Uterus (tissue), 4 donors: Measurements from ENCODE around the gene MRPS16. TPM values are rescaled to one million over a fixed set of nuclear protein-coding genes. Genes with fewer than 3 reads are reported as not detected.
"Not testable (repeated sequence)": the region's sequence is repeated elsewhere in the genome, so short reads cannot be mapped to it uniquely, and the experiment has no call there.

Experiments used
- DNase-seq, 2 donors: peaks; one replicate each; pipeline ENCODE4 v3.0.0-alpha.2; 2019 to 2020
- H3K27ac ChIP-seq, 2 donors: fragments of 200-600 bp; sonication (generic); 1 replicate in 1 of 2; 2 replicates in 1 of 2; pipeline ENCODE4 v1.5.1; 2016 to 2018
- H3K27me3 ChIP-seq, 2 donors: fragments of 200-600 bp; sonication (generic); one replicate each; pipeline ENCODE4 v1.5.1; 2018 to 2019; ENCODE audit warnings: control low read depth in 1 of 2
- H3K36me3 ChIP-seq, 2 donors: fragments of 200-600 bp; sonication (generic); one replicate each; pipeline ENCODE4 v1.5.1; 2019; ENCODE audit warnings: control low read depth in 1 of 2
- H3K4me1 ChIP-seq, 2 donors: fragments of 200-600 bp; sonication (generic); one replicate each; pipeline ENCODE4 v1.5.1; 2018 to 2019; ENCODE audit warnings: control low read depth in 1 of 2
- H3K4me3 ChIP-seq, 2 donors: fragments of 200-600 bp; sonication (generic); 1 replicate in 1 of 2; 2 replicates in 1 of 2; pipeline ENCODE4 v1.5.1; 2018 to 2019; ENCODE audit warnings: mild to moderate bottlenecking in 1 of 2
- H3K9me3 ChIP-seq, 2 donors: fragments of 200-600 bp; sonication (generic); one replicate each; pipeline ENCODE4 v1.5.1; 2019; ENCODE audit warnings: control low read depth in 1 of 2
- CTCF ChIP-seq, 4 experiments: fragments of 200-600 bp in 2 of 4; fragments of 450-650 bp in 2 of 4; sonication (generic) in 2 of 4; IDR thresholded peaks; one replicate each; pipeline ENCODE4 v1.5.1; 2016 to 2019; ENCODE audit warnings: antibody characterized with exemption in 4 of 4, mild to moderate bottlenecking in 2 of 4, moderate library complexity in 1 of 4
- POLR2A ChIP-seq, 2 donors: fragments of 450-650 bp; IDR thresholded peaks; one replicate each; pipeline ENCODE4 v1.6.1; 2016; ENCODE audit warnings: antibody characterized with exemption in 2 of 2, mild to moderate bottlenecking in 1 of 2, moderate library complexity in 1 of 2
- intact Hi-C: fragments of 100-400 bp; cut with DNase I; formaldehyde crosslinking; loops from one replicate; pipeline ENCODE4 v1.15.1; 2023; ENCODE audit warnings: low total_unique reads
- total RNA-seq, 4 donors: library from RNA; depleted of rRNA in 3 of 4; stranded (reverse); fragments of >200 nt in 3 of 4; gene quantifications; one replicate each; pipeline versions ENCODE4 v1.1.0 to v1.2.4, GENCODE V29; 2014 to 2023
- donor health status: DM: yes; HTN: yes; CAD: no.

MRPS16 gene
- total RNA-seq, 4 donors from 2014 or later, result 6.8 to 67.7 (median 54.0) TPM

- Histone ChIP-seq H3K4me3 (no peak overlapping the region), H3K27ac (no peak overlapping the region), H3K36me3 (no peaks in the 10 kb centered on the region), H3K4me1 (no peaks in the 10 kb centered on the region), H3K27me3 (no peaks in the 10 kb centered on the region), H3K9me3 (no peaks in the 10 kb centered on the region)
- DNase-seq, result no peak
- TF ChIP-seq CTCF (IDR thresholded peaks at IDR 0.05), result no peak
- no peak for TF ChIP-seq POLR2A (IDR thresholded peaks at IDR 0.05)
- intact Hi-C loops, result no loop called here
These were observed 9.0 kb upstream of the MRPS16 start for GRCh38 chr10:73261362-73261995.

GRCh38 chr10:73258612-73259011 lies 6.2 kb upstream of the MRPS16 start:
- H3K9me3 ChIP-seq, H3K27ac ChIP-seq, intact Hi-C loops: not testable (repeated sequence)

GRCh38 chr10:73253225-73253555 lies 746 bp upstream of the MRPS16 start:
- DNase-seq, result no peak
- TF ChIP-seq CTCF (IDR thresholded peaks at IDR 0.05), result no peak
- Histone ChIP-seq H3K9me3 (no peaks in the 10 kb centered on the region), H3K4me1 (no peaks in the 10 kb centered on the region), H3K36me3 (no peaks in the 10 kb centered on the region), H3K27me3 (no peaks in the 10 kb centered on the region), H3K27ac (peak overlapping the region; percentile 77 to 94), H3K4me3 (peak overlapping the region; percentile 85 to 93)
- intact Hi-C loops, result no loop called here

More at GRCh38 chr10:73258612-73259011, 6.2 kb upstream of the MRPS16 start:
- H3K27me3 ChIP-seq, H3K36me3 ChIP-seq, H3K4me3 ChIP-seq, DNase-seq, H3K4me1 ChIP-seq: not testable (repeated sequence)

- H3K9me3 ChIP-seq, result no peaks in the 10 kb centered on the region
- peak overlapping the region; percentile 85 to 93 for H3K4me3 ChIP-seq
- no peak for DNase-seq
- H3K27me3 ChIP-seq, result no peaks in the 10 kb centered on the region
- TF ChIP-seq CTCF (IDR thresholded peaks at IDR 0.05), result no peak
- TF ChIP-seq POLR2A (IDR thresholded peaks at IDR 0.05), result no peak
- intact Hi-C loops, result no loop called here
- H3K4me1 ChIP-seq, result no peaks in the 10 kb centered on the region
- peak overlapping the region; percentile 77 to 94 for H3K27ac ChIP-seq
- H3K36me3 ChIP-seq, result no peaks in the 10 kb centered on the region
These were observed 580 bp downstream of the MRPS16 start for GRCh38 chr10:73251683-73252444.

- peak overlapping the region in 1 of 2 donors; percentile 75 for H3K27ac ChIP-seq
- H3K27me3 ChIP-seq, result no peaks in the 10 kb centered on the region
- H3K9me3 ChIP-seq, result no peaks in the 10 kb centered on the region
- DNase-seq, result no peak
- peaks cover 0 to 8% of the 10 kb centered on the region in 2 donors for H3K4me1 ChIP-seq
- H3K4me3 ChIP-seq, result no peak overlapping the region
- TF ChIP-seq POLR2A (IDR thresholded peaks at IDR 0.05) (no peak), CTCF (IDR thresholded peaks at IDR 0.05) (no peak)
- intact Hi-C loops, result no loop called here
- H3K36me3 ChIP-seq, result no peaks in the 10 kb centered on the region
These were observed 4.2 kb downstream of the MRPS16 start for GRCh38 chr10:73248259-73248724.
